Right kidney (tissue), 1 donor: ENCODE data around the gene MAGI1.
"Not testable (repeated sequence)": the region's sequence is repeated elsewhere in the genome, so short reads cannot be mapped to it uniquely, and the experiment has no call there.

Experiments used
- DNase-seq: peaks from one replicate; pipeline ENCODE4 v3.0.0-alpha.2; 2016

Gene MAGI1

GRCh38 chr3:65558826-65559225 lies 479.9 kb downstream of the MAGI1 start:
- DNase-seq: no peak

- no peak for DNase-seq
These were observed 480.7 kb downstream of the MAGI1 start for GRCh38 chr3:65557899-65558564.

GRCh38 chr3:65556934-65557577 lies 481.7 kb downstream of the MAGI1 start:
- DNase-seq: no peak

- DNase-seq: no peak
These were observed 486.3 kb downstream of the MAGI1 start for GRCh38 chr3:65552434-65552833.

GRCh38 chr3:65551945-65552344 lies 486.8 kb downstream of the MAGI1 start:
- no peak for DNase-seq

- no peak for DNase-seq
These were observed 488.6 kb downstream of the MAGI1 start for GRCh38 chr3:65550137-65550536.

GRCh38 chr3:65549626-65549959 lies 489.1 kb downstream of the MAGI1 start:
- DNase-seq: no peak

GRCh38 chr3:65548848-65549625 lies 489.7 kb downstream of the MAGI1 start:
- peak; percentile 81 for DNase-seq

GRCh38 chr3:65545429-65545828 lies 493.3 kb downstream of the MAGI1 start:
- DNase-seq: no peak

GRCh38 chr3:65543391-65543790 lies 495.3 kb downstream of the MAGI1 start:
- not testable (repeated sequence) for DNase-seq

- DNase-seq: no peak
These were observed 498.1 kb downstream of the MAGI1 start for GRCh38 chr3:65540666-65541065.

- no peak for DNase-seq
These were observed 499.1 kb downstream of the MAGI1 start for GRCh38 chr3:65539616-65540015.

- DNase-seq: no peak
These were observed 500.6 kb downstream of the MAGI1 start for GRCh38 chr3:65538101-65538500.

GRCh38 chr3:65537109-65537508 lies 501.6 kb downstream of the MAGI1 start:
- no peak for DNase-seq

- DNase-seq: no peak
These were observed 503.5 kb downstream of the MAGI1 start for GRCh38 chr3:65535260-65535659.

- no peak for DNase-seq
These were observed 503.9 kb downstream of the MAGI1 start for GRCh38 chr3:65534805-65535204.

- no peak for DNase-seq
These were observed 506.0 kb downstream of the MAGI1 start for GRCh38 chr3:65532749-65533148.

- DNase-seq: no peak
These were observed 506.5 kb downstream of the MAGI1 start for GRCh38 chr3:65532215-65532614.

- no peak for DNase-seq
These were observed 507.2 kb downstream of the MAGI1 start for GRCh38 chr3:65531499-65531898.

- DNase-seq: no peak
These were observed 512.1 kb downstream of the MAGI1 start for GRCh38 chr3:65526656-65527055.

- DNase-seq: no peak
These were observed 514.1 kb downstream of the MAGI1 start for GRCh38 chr3:65524584-65524983.

- no peak for DNase-seq
These were observed 514.8 kb downstream of the MAGI1 start for GRCh38 chr3:65523878-65524277.

- no peak for DNase-seq
These were observed 517.7 kb downstream of the MAGI1 start for GRCh38 chr3:65521032-65521431.

- no peak for DNase-seq
These were observed 521.7 kb downstream of the MAGI1 start for GRCh38 chr3:65516998-65517397.
